CD4-positive, alpha-beta memory T cell (primary cell): Measurements from ENCODE around the gene CHAF1A. TPM values are rescaled to one million over a fixed set of nuclear protein-coding genes. Genes with fewer than 3 reads are reported as not detected.

Experiments used
- CTCF ChIA-PET: fragments of 350-600 bp; sonication (Branson Sonifier 250); formaldehyde crosslinking; loops from one replicate; lab custom pipeline; 2021; ENCODE audit warnings: inconsistent platforms; ENCODE audit not compliant: partially characterized antibody; lab: Charles Lee
- POLR2A ChIA-PET: fragments of 350-600 bp; sonication (Branson Sonifier 250); formaldehyde crosslinking; loops from one replicate; lab custom pipeline; 2021; ENCODE audit not compliant: partially characterized antibody; lab: Charles Lee
- DNase-seq, 5 donors: peaks; one replicate each; pipeline versions ENCODE4 v3.0.0 to v3.0.0-alpha.2; 2020 to 2022; ENCODE audit warnings: mixed read lengths in 1 of 5
- H3K27ac ChIP-seq: one replicate; pipeline ENCODE4 v1.7.0; 2013; ENCODE audit warnings: low read depth, low read length
- H3K27me3 ChIP-seq: 2 replicates; pipeline ENCODE4 v1.7.0; 2013; ENCODE audit warnings: mild to moderate bottlenecking, low read length, moderate library complexity; ENCODE audit not compliant: insufficient read depth
- H3K36me3 ChIP-seq: 2 replicates; pipeline ENCODE4 v1.7.0; 2013; ENCODE audit warnings: mild to moderate bottlenecking, low read length, moderate library complexity; ENCODE audit not compliant: insufficient read depth
- H3K4me1 ChIP-seq: 2 replicates; pipeline ENCODE4 v1.7.0; 2013; ENCODE audit warnings: mild to moderate bottlenecking, low read length, moderate library complexity; ENCODE audit not compliant: insufficient read depth
- H3K4me3 ChIP-seq, 2 donors: one replicate each; pipeline ENCODE4 v1.7.0; 2013; ENCODE audit warnings: low read length in 2 of 2, mild to moderate bottlenecking in 1 of 2
- H3K9me3 ChIP-seq, 2 donors: one replicate each; pipeline ENCODE4 v1.7.0; 2013; ENCODE audit warnings: low read length in 2 of 2, control low read depth in 1 of 2; ENCODE audit not compliant: control insufficient read depth in 1 of 2
- H3K27ac Mint-ChIP-seq, 7 donors: one replicate each; pipeline ENCODE4 v1.8.0; 2020 to 2021; ENCODE audit warnings: mixed read lengths in 7 of 7, mild to moderate bottlenecking in 6 of 7, inconsistent platforms in 3 of 7, moderate library complexity in 3 of 7
- H3K27me3 Mint-ChIP-seq, 2 donors: one replicate each; pipeline ENCODE4 v1.8.0; 2020 to 2021; ENCODE audit warnings: mixed read lengths in 2 of 2
- H3K36me3 Mint-ChIP-seq, 2 donors: one replicate each; pipeline ENCODE4 v1.8.0; 2020 to 2021; ENCODE audit warnings: mixed read lengths in 2 of 2, inconsistent platforms in 1 of 2, mild to moderate bottlenecking in 1 of 2
- H3K4me1 Mint-ChIP-seq, 4 donors: one replicate each; pipeline ENCODE4 v1.8.0; 2020 to 2021; ENCODE audit warnings: mixed read lengths in 4 of 4, mild to moderate bottlenecking in 1 of 4
- H3K4me3 Mint-ChIP-seq, 8 donors: one replicate each; pipeline ENCODE4 v1.8.0; 2020 to 2021; ENCODE audit warnings: mixed read lengths in 8 of 8, mild to moderate bottlenecking in 7 of 8, moderate library complexity in 6 of 8, inconsistent platforms in 3 of 8
- H3K9me3 Mint-ChIP-seq, 8 donors: one replicate each; pipeline ENCODE4 v1.8.0; 2020 to 2021; ENCODE audit warnings: mixed read lengths in 8 of 8, mild to moderate bottlenecking in 5 of 8, inconsistent platforms in 3 of 8, moderate library complexity in 1 of 8
- intact Hi-C: fragments of 100-400 bp; cut with micrococcal nuclease; formaldehyde crosslinking; loops from one replicate; pipeline ENCODE4 v1.15.1; 2023
- polyA plus RNA-seq, 2 donors: library from polyadenylated mRNA; unstranded; fragments of 300-500 nt; fragmentation: Illumina TruSeq; gene quantifications; one replicate each; pipeline ENCODE4 v1.2.3, GENCODE V29; 2021
- total RNA-seq, 2 experiments: library from RNA; stranded (reverse); gene quantifications; one replicate each; pipeline ENCODE4 v1.2.3, GENCODE V29; 2021

Gene CHAF1A
- total and polyA plus RNA-seq, 4 experiments from 2014 or later: 2.8 to 18.1 (median 9.2) TPM

DNA sequence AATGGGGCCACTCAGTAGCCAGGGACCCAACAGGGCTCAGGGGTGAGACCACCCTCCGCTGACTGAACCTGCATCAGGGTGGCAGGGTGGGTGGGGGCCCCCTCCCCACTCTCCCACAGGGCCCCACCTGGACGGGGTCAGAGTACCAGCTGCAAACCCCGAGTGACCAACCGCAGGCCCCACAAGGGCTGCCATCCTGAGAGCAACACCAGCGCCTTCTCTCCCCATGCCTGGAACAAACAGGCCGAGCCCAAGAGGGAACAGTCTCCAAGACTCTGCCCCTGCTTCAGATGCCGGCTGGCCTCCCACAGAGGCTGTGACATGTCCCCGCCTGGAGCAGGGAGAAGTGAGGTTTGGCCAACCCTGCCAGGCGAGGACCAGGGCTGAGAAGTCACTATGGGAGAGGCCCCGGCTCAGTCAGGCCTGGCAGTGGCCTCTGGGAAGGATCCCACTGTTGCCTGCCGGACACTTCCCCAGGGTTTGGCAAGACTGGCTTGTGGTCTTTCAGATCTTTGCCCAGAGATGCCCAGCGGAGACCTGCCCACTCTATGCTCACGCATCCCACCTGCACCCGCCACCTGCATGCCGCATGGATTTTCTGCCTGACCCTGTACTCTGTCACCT, 31.9 kb upstream of the CHAF1A start:
- DNase-seq: no peak
- ChIA-PET CTCF (interaction anchor here (0.7 to 2.8 kb wide), 13 partner anchors 9 to 105 kb away, joined by 3 to 25 read pairs (median 5); partner anchors contain the start of genes CHAF1A and SH3GL1), POLR2A (interaction anchor here (0.6 to 5.2 kb wide), 14 partner anchors 9 to 124 kb away, joined by 3 to 85 read pairs (median 6); partner anchors contain the start of genes CHAF1A, HDGFL2, MPND and SH3GL1)
- Mint-ChIP-seq H3K27me3 (no peaks in the 10 kb centered on the region), H3K9me3 (no peaks in the 10 kb centered on the region), H3K27ac (peak overlapping the region; percentile 37 to 97 (median 95)), H3K36me3 (peaks cover 3 to 17% of the 10 kb centered on the region in 2 donors), H3K4me3 (peak overlapping the region; percentile 20 to 97 (median 89)), H3K4me1 (peaks cover 14 to 57% (median 33%) of the 10 kb centered on the region in 4 donors)
- Histone ChIP-seq H3K4me1 (peaks cover 74% of the 10 kb centered on the region), H3K4me3 (peak overlapping the region; percentile 51 to 69), H3K36me3 (peaks cover 11% of the 10 kb centered on the region), H3K9me3 (no peaks in the 10 kb centered on the region), H3K27me3 (no peaks in the 10 kb centered on the region), H3K27ac (peak overlapping the region; percentile 87)
- intact Hi-C loops: no loop called here

DNA sequence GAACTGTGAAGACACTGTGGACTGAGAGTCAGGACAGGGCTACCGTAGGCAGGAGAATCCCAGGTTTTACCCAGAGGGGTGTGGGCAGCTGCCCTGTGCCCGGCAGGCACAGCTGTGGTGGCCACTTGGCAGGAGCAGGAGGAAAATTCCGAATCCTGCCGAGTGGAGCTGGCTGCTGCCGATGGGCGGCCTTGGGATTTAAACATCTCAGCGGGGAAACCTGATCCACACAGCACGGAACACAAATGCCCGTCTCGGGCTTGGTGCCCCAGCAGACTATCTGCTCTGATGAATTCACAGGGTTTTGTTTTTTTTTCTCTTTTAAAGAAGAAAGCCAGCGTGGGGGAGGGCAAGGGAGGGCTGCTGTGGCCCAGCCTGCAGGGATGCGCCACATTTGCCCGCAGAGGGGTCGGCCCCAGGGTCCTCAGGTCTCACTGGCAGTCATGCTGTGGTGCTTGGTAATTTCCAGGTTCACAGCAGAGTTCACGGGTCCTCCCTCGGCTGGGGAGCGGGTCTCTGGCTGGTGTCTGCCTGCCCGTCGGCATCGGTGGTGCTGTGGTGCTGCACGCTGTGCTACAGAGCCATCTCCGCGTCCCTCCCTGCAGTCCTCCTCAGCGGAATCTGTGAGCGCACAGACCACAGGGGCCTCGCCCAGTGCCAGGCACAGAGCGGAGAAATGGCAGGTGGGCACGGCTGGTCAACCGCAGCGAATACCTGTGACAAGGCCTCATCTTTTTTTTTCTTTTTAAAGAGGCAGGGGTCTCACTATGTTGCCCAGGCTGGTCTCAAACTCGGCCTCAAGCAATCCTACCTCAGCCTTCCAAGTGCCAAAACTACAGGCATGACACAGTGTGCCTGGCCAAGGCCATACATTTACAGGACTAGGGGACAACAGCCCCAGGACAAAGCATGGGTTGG, 30.9 kb upstream of the CHAF1A start:
- Histone ChIP-seq H3K9me3 (no peaks in the 10 kb centered on the region), H3K4me1 (peaks cover 83% of the 10 kb centered on the region), H3K36me3 (peaks cover 2% of the 10 kb centered on the region), H3K4me3 (no peak overlapping the region), H3K27ac (peak overlapping the region; percentile 87), H3K27me3 (no peaks in the 10 kb centered on the region)
- H3K4me1 Mint-ChIP-seq: peaks cover 16 to 67% (median 40%) of the 10 kb centered on the region in 4 donors
- CTCF ChIA-PET: interaction anchor here (1.8 kb wide), 1 partner anchor 29 kb away, joined by 10 read pairs; the partner anchor contains the start of gene SH3GL1
- intact Hi-C loops: no loop called here
- POLR2A ChIA-PET: interaction anchor here (0.7 to 5.2 kb wide), 3 partner anchors 19 to 30 kb away, joined by 3 to 85 read pairs (median 9); partner anchors contain the start of genes CHAF1A and SH3GL1
- H3K36me3 Mint-ChIP-seq: peaks cover 3 to 15% of the 10 kb centered on the region in 2 donors
- H3K9me3 Mint-ChIP-seq: no peaks in the 10 kb centered on the region
- DNase-seq: no peak
- peak overlapping the region; percentile 76 to 95 (median 83) for H3K27ac Mint-ChIP-seq
- H3K4me3 Mint-ChIP-seq: peak overlapping the region in 2 of 8 donors; percentile 46 to 92
- no peaks in the 10 kb centered on the region for H3K27me3 Mint-ChIP-seq

DNA sequence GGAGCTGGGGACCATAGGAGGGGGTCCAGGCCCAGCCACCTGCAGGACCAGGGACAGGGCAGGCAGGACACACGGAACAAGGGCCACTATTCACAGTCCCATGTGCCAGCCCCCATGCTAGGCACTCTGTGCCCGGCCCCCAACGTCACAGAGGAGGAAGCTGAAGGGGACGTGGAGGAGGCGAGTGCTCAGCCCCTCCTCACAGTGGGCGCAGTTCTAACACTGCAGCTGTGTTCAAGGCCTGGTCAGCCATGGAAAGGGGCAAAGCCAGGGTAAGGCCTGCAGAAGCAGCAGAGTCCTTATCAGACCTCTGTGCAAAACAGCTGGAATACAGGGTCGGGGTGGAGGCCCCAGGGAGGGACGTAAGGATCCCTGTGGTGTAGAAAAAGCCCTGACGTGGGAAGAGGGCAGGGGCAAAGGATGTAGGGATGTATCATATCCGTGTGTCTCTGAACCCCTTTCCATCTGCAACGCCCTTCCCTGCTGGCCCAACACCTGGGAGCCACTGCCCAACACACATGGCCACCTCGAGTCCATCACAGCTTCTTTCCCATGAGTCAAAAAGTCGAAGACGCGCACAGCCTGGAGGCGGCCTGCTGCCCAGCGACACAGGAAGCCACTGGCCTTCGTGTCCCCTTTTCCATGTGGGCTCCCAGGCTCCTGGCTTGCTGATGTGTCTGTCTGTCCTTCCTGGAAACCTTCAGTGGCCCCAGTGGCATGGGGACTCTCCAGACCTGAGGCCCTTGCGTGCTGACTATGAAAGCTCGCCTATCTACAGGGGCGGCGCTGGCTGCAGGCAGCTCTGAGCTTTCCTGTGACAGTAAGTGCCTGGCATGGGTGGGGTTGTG, 30.1 kb upstream of the CHAF1A start:
- Mint-ChIP-seq H3K4me1 (peaks cover 17 to 72% (median 46%) of the 10 kb centered on the region in 4 donors), H3K9me3 (no peaks in the 10 kb centered on the region), H3K36me3 (peaks cover 3 to 11% of the 10 kb centered on the region in 2 donors), H3K4me3 (no peak overlapping the region), H3K27me3 (no peaks in the 10 kb centered on the region), H3K27ac (peak overlapping the region in 4 of 7 donors; percentile 37 to 85 (median 60))
- no peak overlapping the region for H3K27ac ChIP-seq
- no peak overlapping the region for H3K4me3 ChIP-seq
- no peak for DNase-seq
- H3K9me3 ChIP-seq: no peaks in the 10 kb centered on the region
- H3K27me3 ChIP-seq: no peaks in the 10 kb centered on the region
- POLR2A ChIA-PET: interaction anchor here (1.0 to 5.2 kb wide), 2 partner anchors 29 kb away, joined by 6 to 85 read pairs; partner anchors contain the start of genes CHAF1A, MPND and SH3GL1
- intact Hi-C loops: no loop called here
- no peaks in the 10 kb centered on the region for H3K36me3 ChIP-seq
- peaks cover 91% of the 10 kb centered on the region for H3K4me1 ChIP-seq
- CTCF ChIA-PET: interaction anchor here (1.8 kb wide), 1 partner anchor 28 kb away, joined by 10 read pairs; the partner anchor contains the start of gene SH3GL1

DNA sequence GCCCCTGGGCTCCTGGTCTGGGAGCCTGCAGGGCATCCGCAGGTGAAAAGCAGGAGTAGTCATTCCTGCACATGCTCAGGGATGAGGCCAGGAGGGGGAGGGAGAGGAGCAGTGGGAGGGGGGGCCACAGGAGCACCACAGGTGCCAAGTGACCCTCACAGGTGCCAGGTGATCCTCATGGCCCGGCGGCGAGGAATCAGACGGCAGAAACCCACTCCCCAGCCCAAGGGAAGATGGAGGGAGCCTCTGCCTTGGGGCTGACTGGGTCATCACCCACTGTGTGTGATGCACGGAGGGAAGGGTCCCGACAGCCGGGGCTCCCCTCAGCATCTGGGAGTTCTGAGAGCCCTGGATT, 29.4 kb upstream of the CHAF1A start:
- Histone ChIP-seq H3K36me3 (no peaks in the 10 kb centered on the region), H3K27ac (no peak overlapping the region), H3K4me3 (no peak overlapping the region), H3K4me1 (peaks cover 93% of the 10 kb centered on the region), H3K9me3 (no peaks in the 10 kb centered on the region), H3K27me3 (no peaks in the 10 kb centered on the region)
- ChIA-PET POLR2A (interaction anchor here (1.0 kb wide), 1 partner anchor 30 kb away, joined by 6 read pairs; the partner anchor contains the start of gene MPND), CTCF (interaction anchor here (1.8 kb wide), 1 partner anchor 27 kb away, joined by 10 read pairs; the partner anchor contains the start of gene SH3GL1)
- intact Hi-C loops: no loop called here
- DNase-seq: no peak
- no peaks in the 10 kb centered on the region for H3K27me3 Mint-ChIP-seq
- peaks cover 3 to 11% of the 10 kb centered on the region in 2 donors for H3K36me3 Mint-ChIP-seq
- peak overlapping the region in 2 of 7 donors; percentile 22 to 66 for H3K27ac Mint-ChIP-seq
- H3K4me1 Mint-ChIP-seq: peaks cover 15 to 70% (median 46%) of the 10 kb centered on the region in 4 donors
- no peaks in the 10 kb centered on the region for H3K9me3 Mint-ChIP-seq
- no peak overlapping the region for H3K4me3 Mint-ChIP-seq

DNA sequence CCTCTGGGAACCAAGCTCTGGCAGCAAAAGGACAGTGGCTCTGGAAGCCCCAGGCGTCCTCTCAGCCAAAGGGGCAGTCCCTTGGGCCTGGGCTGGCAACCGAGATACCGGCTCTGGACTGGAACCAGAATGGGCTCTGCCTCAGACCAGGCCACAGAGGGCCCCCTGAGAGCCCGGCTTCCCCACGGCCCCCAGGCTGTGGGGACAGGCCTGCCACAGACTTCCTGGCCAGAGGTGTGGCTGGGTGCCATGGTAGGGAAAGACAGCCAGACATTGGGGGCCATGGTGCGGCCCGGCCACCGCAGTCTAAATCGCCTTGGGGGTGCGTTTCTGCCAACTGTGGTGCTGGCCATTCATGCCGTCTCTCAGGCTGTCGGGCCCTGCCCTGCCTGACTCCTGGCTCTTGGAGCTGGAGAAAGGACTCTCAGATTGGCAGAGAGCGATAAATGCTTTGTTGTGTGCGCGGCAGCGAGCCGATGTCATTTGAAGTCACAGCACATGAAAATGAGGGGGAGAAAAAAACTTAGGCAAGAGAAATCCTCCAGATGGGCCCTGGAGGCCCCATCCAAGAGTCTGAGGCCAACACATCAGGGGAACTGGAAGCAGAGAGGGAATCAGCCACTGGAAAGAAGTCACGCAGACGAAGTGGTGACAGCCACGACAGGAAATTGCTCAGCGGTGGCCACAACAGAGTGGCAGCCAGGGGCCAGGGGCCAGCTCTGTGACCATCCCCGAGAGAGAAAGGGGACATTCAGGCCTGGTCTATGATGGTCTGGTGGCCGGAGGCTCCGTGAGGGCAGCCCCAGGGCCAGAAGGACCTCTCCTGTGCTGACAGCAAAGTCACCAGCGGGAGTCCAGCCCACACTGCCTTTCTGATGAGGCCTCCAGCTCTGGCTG, 28.6 kb upstream of the CHAF1A start:
- peaks cover 93% of the 10 kb centered on the region for H3K4me1 ChIP-seq
- H3K4me3 ChIP-seq: no peak overlapping the region
- no peaks in the 10 kb centered on the region for H3K9me3 ChIP-seq
- intact Hi-C loops: no loop called here
- H3K27ac ChIP-seq: no peak overlapping the region
- peaks cover 13 to 70% (median 45%) of the 10 kb centered on the region in 4 donors for H3K4me1 Mint-ChIP-seq
- no peaks in the 10 kb centered on the region for H3K27me3 Mint-ChIP-seq
- peaks cover 3 to 7% of the 10 kb centered on the region in 2 donors for H3K36me3 Mint-ChIP-seq
- H3K4me3 Mint-ChIP-seq: no peak overlapping the region
- H3K36me3 ChIP-seq: no peaks in the 10 kb centered on the region
- H3K27ac Mint-ChIP-seq: peak overlapping the region in 6 of 7 donors; percentile 24 to 89 (median 80)
- no peaks in the 10 kb centered on the region for H3K27me3 ChIP-seq
- DNase-seq: no peak
- CTCF ChIA-PET: interaction anchor here (1.8 to 4.0 kb wide), 2 partner anchors 21 to 27 kb away, joined by 9 to 15 read pairs (median 10); partner anchors contain the start of gene SH3GL1
- POLR2A ChIA-PET: interaction anchor here (1.6 kb wide), 1 partner anchor 21 kb away, joined by 4 read pairs; no protein-coding TSS in a partner anchor
- no peaks in the 10 kb centered on the region for H3K9me3 Mint-ChIP-seq
